HEK293 (cell line): Measurements from ENCODE around the gene NUDT3.

Experiments used
- CTCF ChIA-PET: fragments of 350-600 bp; formaldehyde crosslinking; extraction: SDS; loops from one replicate; lab custom pipeline; 2021; ENCODE audit warnings: antibody characterized with exemption; lab: Yijun Ruan, JAX
- POLR2A ChIA-PET: fragments of 300-600 bp; formaldehyde crosslinking; extraction: SDS; loops from one replicate; lab custom pipeline; 2020; ENCODE audit warnings: antibody characterized with exemption, inconsistent platforms; lab: Yijun Ruan, JAX
- H3K27ac ChIP-seq: fragments of 200-500 bp; sonication (Bioruptor generic); 2 replicates; pipeline ENCODE4 v1.5.1; 2014; ENCODE audit warnings: low read depth, low read length, control low read depth, inconsistent platforms; ENCODE audit errors: extremely low read depth
- H3K36me3 ChIP-seq, 2 experiments: fragments of 200-500 bp in 1 of 2; sonication (Bioruptor generic) in 1 of 2; 1 replicate in 1 of 2; 2 replicates in 1 of 2; pipeline ENCODE4 v1.5.1; 2014 to 2017; ENCODE audit warnings: inconsistent platforms in 2 of 2, low read length in 2 of 2; ENCODE audit not compliant: control insufficient read depth in 2 of 2, insufficient read depth in 1 of 2
- H3K4me1 ChIP-seq: fragments of 200-500 bp; sonication (Bioruptor generic); 2 replicates; pipeline ENCODE4 v1.5.1; 2014; ENCODE audit warnings: mild to moderate bottlenecking, low read length, inconsistent platforms; ENCODE audit not compliant: control insufficient read depth, insufficient read depth
- H3K4me3 ChIP-seq: 2 replicates; pipeline ENCODE4 v1.5.1; 2011; ENCODE audit warnings: low read depth, mild to moderate bottlenecking, control low read depth, low read length, moderate library complexity
- H3K9me3 ChIP-seq: fragments of 200-500 bp; sonication (Bioruptor generic); 2 replicates; pipeline ENCODE4 v1.5.1; 2014; ENCODE audit warnings: low read depth, low read length, inconsistent platforms; ENCODE audit not compliant: control insufficient read depth, insufficient read depth
- GFI1B ChIP-seq: fragments of 450-650 bp; formaldehyde crosslinking; IDR thresholded peaks from 2 replicates; pipeline ENCODE4 v1.5.1; 2016; ENCODE audit warnings: missing biosample characterization, missing genetic modification characterization
- IKZF3 ChIP-seq: fragments of 450-650 bp; IDR thresholded peaks from 2 replicates; pipeline ENCODE4 v1.5.0; 2018; ENCODE audit warnings: missing biosample characterization, mild to moderate bottlenecking, missing genetic modification characterization, moderate library complexity
- KLF7 ChIP-seq: fragments of 450-650 bp; formaldehyde crosslinking; IDR thresholded peaks from 2 replicates; pipeline ENCODE4 v1.5.1; 2016; ENCODE audit warnings: missing biosample characterization, missing genetic modification characterization, borderline replicate concordance
- SCRT1 ChIP-seq: fragments of 450-650 bp; formaldehyde crosslinking; IDR thresholded peaks from 2 replicates; pipeline ENCODE4 v1.5.1; 2016; ENCODE audit warnings: missing biosample characterization, missing genetic modification characterization, borderline replicate concordance
- SCRT2 ChIP-seq: fragments of 450-650 bp; formaldehyde crosslinking; IDR thresholded peaks from 2 replicates; pipeline ENCODE4 v1.5.1; 2016; ENCODE audit warnings: missing biosample characterization, missing genetic modification characterization
- ZFP69B ChIP-seq: fragments of 450-650 bp; formaldehyde crosslinking; IDR thresholded peaks from 2 replicates; pipeline ENCODE4 v1.5.1; 2016; ENCODE audit warnings: missing biosample characterization, missing genetic modification characterization
- ZNF146 ChIP-seq: fragments of 450-650 bp; formaldehyde crosslinking; IDR thresholded peaks from 2 replicates; pipeline ENCODE4 v1.5.1; 2016; ENCODE audit warnings: missing biosample characterization, missing genetic modification characterization
- ZNF157 ChIP-seq: fragments of 450-650 bp; formaldehyde crosslinking; IDR thresholded peaks from 2 replicates; pipeline ENCODE4 v1.5.1; 2016; ENCODE audit warnings: missing biosample characterization, missing genetic modification characterization
- ZNF184 ChIP-seq: fragments of 450-650 bp; IDR thresholded peaks from 2 replicates; pipeline ENCODE4 v1.5.1; 2018; ENCODE audit warnings: missing biosample characterization, mild to moderate bottlenecking, missing genetic modification characterization
- ZNF292 ChIP-seq: fragments of 450-650 bp; formaldehyde crosslinking; IDR thresholded peaks from 2 replicates; pipeline ENCODE4 v1.5.1; 2016; ENCODE audit warnings: low read depth, missing biosample characterization, missing genetic modification characterization, borderline replicate concordance
- ZNF324 ChIP-seq: fragments of 450-650 bp; formaldehyde crosslinking; IDR thresholded peaks from 2 replicates; pipeline ENCODE4 v1.5.1; 2016; ENCODE audit warnings: missing biosample characterization, missing genetic modification characterization
- ZNF37A ChIP-seq: fragments of 450-650 bp; IDR thresholded peaks from 2 replicates; pipeline ENCODE4 v1.5.1; 2018; ENCODE audit warnings: missing biosample characterization, missing genetic modification characterization
- ZNF404 ChIP-seq: fragments of 450-650 bp; formaldehyde crosslinking; IDR thresholded peaks from 2 replicates; pipeline ENCODE4 v1.5.1; 2017; ENCODE audit warnings: missing biosample characterization, missing genetic modification characterization
- ZNF473 ChIP-seq: fragments of 450-650 bp; formaldehyde crosslinking; IDR thresholded peaks from 2 replicates; pipeline ENCODE4 v1.5.1; 2017; ENCODE audit warnings: missing biosample characterization, missing genetic modification characterization
- ZNF501 ChIP-seq: fragments of 450-650 bp; formaldehyde crosslinking; IDR thresholded peaks from 2 replicates; pipeline ENCODE4 v1.5.1; 2016; ENCODE audit warnings: missing biosample characterization, missing genetic modification characterization
- ZNF514 ChIP-seq: fragments of 450-650 bp; formaldehyde crosslinking; IDR thresholded peaks from 2 replicates; pipeline ENCODE4 v1.5.1; 2016; ENCODE audit warnings: missing biosample characterization, missing genetic modification characterization
- ZNF626 ChIP-seq: fragments of 450-650 bp; sonication (Bioruptor Pico); formaldehyde crosslinking; IDR thresholded peaks from 2 replicates; pipeline ENCODE4 v1.5.1; 2018; ENCODE audit warnings: missing biosample characterization, missing genetic modification characterization, inconsistent platforms
- TF ChIP-seq, protein P1 (sequence below): fragments of 450-650 bp; formaldehyde crosslinking; IDR thresholded peaks from 2 replicates; pipeline ENCODE4 v1.5.1; 2016; ENCODE audit warnings: missing biosample characterization, missing genetic modification characterization
- TF ChIP-seq, protein P2 (sequence below): fragments of 450-650 bp; formaldehyde crosslinking; IDR thresholded peaks from 2 replicates; pipeline ENCODE4 v1.5.1; 2016; ENCODE audit warnings: missing biosample characterization, missing genetic modification characterization
- TF ChIP-seq, protein P3 (sequence below): fragments of 450-650 bp; formaldehyde crosslinking; IDR thresholded peaks from 2 replicates; pipeline ENCODE4 v1.5.1; 2017; ENCODE audit warnings: missing biosample characterization, mild to moderate bottlenecking, missing genetic modification characterization, moderate library complexity

NUDT3 gene

DNA sequence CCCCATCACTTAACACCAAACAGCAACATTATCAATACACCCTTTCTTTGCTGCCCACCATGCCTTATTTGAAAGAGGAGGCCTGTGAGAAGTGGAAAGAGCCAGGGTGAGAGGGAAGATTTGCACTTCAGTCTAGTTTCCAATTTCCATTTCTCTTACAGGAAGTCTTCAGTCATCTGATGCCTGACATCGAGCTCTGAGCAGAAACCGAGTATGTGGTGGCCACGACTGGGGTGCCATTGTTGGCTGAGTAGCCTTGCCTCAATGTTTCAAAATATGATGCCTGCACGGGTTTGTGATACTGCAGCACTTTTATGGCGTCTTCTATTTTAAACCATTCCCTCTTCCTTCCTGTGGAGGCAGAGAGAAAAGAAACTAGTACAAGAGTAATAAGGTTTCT is 103.9 kb downstream of the NUDT3 start:
- H3K36me3 ChIP-seq, result peaks cover 5 to 28% of the 10 kb centered on the region in 2 experiments; a peak in 2 of 3 replicates
- no peak overlapping the region for H3K27ac ChIP-seq
- CTCF ChIA-PET, result no interaction called here
- H3K9me3 ChIP-seq, result no peaks in the 10 kb centered on the region
- TF ChIP-seq ZFP69B, result no peak
- TF ChIP-seq ZNF37A, result no peak
- TF ChIP-seq IKZF3 (tag by site-specific recombination), result no peak
- no peak for TF ChIP-seq ZNF501 (tag by site-specific recombination)
- no peak for TF ChIP-seq SCRT1 (tag by site-specific recombination)
- TF ChIP-seq ZNF514 (tag by site-specific recombination), result no peak
- TF ChIP-seq SCRT2 (tag by site-specific recombination), result no peak
- no peak for TF ChIP-seq ZNF146 (tag by site-specific recombination)
- TF ChIP-seq ZNF473, result no peak
- TF ChIP-seq, protein P1, sequence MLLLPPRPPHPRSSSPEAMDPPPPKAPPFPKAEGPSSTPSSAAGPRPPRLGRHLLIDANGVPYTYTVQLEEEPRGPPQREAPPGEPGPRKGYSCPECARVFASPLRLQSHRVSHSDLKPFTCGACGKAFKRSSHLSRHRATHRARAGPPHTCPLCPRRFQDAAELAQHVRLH, result no peak
- TF ChIP-seq ZNF626, result no peak
- TF ChIP-seq ZNF184 (tag by site-specific recombination), result no peak
- TF ChIP-seq, protein P2, sequence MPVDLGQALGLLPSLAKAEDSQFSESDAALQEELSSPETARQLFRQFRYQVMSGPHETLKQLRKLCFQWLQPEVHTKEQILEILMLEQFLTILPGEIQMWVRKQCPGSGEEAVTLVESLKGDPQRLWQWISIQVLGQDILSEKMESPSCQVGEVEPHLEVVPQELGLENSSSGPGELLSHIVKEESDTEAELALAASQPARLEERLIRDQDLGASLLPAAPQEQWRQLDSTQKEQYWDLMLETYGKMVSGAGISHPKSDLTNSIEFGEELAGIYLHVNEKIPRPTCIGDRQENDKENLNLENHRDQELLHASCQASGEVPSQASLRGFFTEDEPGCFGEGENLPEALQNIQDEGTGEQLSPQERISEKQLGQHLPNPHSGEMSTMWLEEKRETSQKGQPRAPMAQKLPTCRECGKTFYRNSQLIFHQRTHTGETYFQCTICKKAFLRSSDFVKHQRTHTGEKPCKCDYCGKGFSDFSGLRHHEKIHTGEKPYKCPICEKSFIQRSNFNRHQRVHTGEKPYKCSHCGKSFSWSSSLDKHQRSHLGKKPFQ (tag by site-specific recombination), result no peak
- TF ChIP-seq, protein P3, sequence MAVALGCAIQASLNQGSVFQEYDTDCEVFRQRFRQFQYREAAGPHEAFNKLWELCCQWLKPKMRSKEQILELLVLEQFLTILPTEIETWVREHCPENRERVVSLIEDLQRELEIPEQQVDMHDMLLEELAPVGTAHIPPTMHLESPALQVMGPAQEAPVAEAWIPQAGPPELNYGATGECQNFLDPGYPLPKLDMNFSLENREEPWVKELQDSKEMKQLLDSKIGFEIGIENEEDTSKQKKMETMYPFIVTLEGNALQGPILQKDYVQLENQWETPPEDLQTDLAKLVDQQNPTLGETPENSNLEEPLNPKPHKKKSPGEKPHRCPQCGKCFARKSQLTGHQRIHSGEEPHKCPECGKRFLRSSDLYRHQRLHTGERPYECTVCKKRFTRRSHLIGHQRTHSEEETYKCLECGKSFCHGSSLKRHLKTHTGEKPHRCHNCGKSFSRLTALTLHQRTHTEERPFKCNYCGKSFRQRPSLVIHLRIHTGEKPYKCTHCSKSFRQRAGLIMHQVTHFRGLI, result no peak
- TF ChIP-seq KLF7 (tag by site-specific recombination), result no peak
- TF ChIP-seq GFI1B, result no peak
- TF ChIP-seq ZNF292 (tag by site-specific recombination), result no peak
- TF ChIP-seq ZNF324 (tag by site-specific recombination), result no peak
- POLR2A ChIA-PET, result no interaction called here
- no peak overlapping the region for H3K4me3 ChIP-seq
- H3K4me1 ChIP-seq, result no peaks in the 10 kb centered on the region

DNA sequence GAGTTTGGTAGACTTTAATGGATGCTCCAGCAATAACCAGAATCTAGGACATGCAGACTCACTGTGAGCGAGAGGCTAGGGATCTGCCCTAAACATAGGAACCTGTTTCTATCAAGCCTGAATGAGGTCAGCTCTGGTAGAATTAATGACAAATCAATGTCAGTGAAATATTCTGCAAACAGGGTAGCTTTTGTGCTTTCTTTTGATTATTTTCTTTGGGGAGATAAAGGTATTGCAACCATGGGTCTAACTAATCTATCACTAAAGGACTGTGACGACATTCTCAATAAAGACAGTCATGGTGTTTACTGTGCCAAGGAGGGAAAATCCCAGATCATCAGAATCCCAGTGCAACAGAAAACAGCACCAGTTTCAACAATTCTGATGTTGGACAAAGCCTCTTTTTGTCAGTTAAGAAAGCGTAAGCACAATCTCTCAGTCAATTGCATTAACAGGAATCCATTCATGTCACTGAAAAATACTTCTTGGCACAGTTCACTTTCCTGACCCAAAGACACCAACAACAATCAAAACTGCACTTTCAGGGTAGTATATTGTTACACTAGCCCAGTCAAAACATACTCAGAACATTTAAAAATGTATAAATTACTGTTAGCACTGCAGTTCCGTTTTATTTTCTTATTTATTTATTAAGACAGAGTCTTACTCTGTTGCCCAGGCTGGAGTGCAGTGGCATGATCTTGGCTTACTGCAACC is 106.9 kb downstream of the NUDT3 start:
- Histone ChIP-seq H3K36me3 (peaks cover 0 to 13% of the 10 kb centered on the region in 2 experiments; a peak in 2 of 3 replicates), H3K4me1 (no peaks in the 10 kb centered on the region), H3K9me3 (no peaks in the 10 kb centered on the region), H3K27ac (no peak overlapping the region), H3K4me3 (no peak overlapping the region)
- TF ChIP-seq ZNF404 (tag by site-specific recombination), result no peak
- peak; percentile 74 for TF ChIP-seq ZNF157 (tag by site-specific recombination)
- ChIA-PET CTCF (interaction anchor here (0.6 kb wide), 1 partner anchor 19 kb away, joined by 3 read pairs; no protein-coding TSS in a partner anchor), POLR2A (no interaction called here)
